Omental fat pad (tissue), 4 donors: ENCODE data around the gene AJAP1. TPM values are rescaled to one million over a fixed set of nuclear protein-coding genes. Genes with fewer than 3 reads are reported as not detected.

Experiments
- ATAC-seq: fragments of 150-250 bp; one replicate; pipeline ENCODE4 v1.9.1; 2016; ENCODE audit warnings: mild to moderate bottlenecking, moderate library complexity; ENCODE audit not compliant: low FRiP score
- DNase-seq: peaks from one replicate; pipeline ENCODE4 v3.0.0-alpha.2; 2019; ENCODE audit warnings: low spot score
- total RNA-seq, 4 donors: library from RNA; depleted of rRNA; stranded (reverse); fragments of >200 nt; gene quantifications; one replicate each; pipeline ENCODE4 v1.1.0, GENCODE V29; 2016
- TF ChIP-seq, protein P1 (sequence below), 3 donors: fragments of 450-650 bp; IDR thresholded peaks; one replicate each; pipeline ENCODE4 v1.5.1; 2016 to 2017; ENCODE audit warnings: antibody characterized with exemption in 3 of 3, mild to moderate bottlenecking in 3 of 3, moderate library complexity in 2 of 3

The AJAP1 gene
- total RNA-seq, 4 donors from 2014 or later: 0.06 to 0.63 (median 0.53) TPM

DNA sequence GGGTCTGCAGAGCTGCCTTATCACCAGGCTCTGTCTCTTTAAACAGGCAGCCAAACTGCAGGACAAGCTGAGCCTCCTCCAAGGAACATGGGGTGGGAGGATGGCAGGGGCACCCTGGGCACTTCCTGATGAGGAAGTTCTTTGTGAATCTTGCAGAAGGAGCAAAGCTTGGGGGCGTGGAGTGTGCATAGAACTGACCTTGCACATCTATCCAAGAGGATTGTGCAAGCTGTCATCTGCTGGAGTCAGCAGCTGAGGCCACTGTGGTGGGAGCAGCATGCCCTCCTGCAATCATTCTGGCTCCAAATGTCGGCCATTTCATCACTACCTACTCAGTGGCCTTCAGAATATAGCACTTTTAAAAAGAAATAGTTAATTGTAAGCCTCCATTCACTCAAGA, 182.2 kb downstream of the AJAP1 start:
- ATAC-seq (no peak), DNase-seq (no peak)
- TF ChIP-seq, protein P1, sequence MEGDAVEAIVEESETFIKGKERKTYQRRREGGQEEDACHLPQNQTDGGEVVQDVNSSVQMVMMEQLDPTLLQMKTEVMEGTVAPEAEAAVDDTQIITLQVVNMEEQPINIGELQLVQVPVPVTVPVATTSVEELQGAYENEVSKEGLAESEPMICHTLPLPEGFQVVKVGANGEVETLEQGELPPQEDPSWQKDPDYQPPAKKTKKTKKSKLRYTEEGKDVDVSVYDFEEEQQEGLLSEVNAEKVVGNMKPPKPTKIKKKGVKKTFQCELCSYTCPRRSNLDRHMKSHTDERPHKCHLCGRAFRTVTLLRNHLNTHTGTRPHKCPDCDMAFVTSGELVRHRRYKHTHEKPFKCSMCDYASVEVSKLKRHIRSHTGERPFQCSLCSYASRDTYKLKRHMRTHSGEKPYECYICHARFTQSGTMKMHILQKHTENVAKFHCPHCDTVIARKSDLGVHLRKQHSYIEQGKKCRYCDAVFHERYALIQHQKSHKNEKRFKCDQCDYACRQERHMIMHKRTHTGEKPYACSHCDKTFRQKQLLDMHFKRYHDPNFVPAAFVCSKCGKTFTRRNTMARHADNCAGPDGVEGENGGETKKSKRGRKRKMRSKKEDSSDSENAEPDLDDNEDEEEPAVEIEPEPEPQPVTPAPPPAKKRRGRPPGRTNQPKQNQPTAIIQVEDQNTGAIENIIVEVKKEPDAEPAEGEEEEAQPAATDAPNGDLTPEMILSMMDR (IDR thresholded peaks at IDR 0.05): no peak

DNA sequence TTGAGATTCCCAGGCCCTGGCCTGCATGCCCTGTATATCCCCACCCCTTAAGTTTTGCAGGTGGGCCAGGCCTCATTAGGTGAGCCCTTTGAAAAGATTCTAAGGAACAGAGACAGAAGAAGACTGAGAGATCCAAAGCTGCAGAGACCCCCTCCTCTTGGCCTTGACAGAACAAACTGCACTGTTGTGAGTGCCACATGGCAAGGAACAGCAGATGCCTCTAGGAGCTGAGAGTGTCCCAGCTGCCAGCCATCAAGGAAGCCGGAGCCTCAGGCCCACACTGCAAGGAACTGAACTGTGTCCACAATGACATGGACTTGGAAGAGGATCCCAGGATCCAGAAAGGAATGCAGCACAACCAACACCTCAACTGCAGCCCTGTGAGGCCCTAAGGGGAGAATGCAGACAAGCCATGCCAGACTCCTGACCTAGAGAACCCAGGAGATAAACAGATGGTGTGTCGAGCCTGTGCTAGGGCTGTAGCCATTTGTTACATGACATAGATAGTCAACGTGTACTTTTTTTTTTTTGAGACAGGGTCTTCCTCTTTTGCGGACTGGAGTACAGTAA, 182.7 kb downstream of the AJAP1 start:
- DNase-seq (no peak), ATAC-seq (no peak)
- TF ChIP-seq, protein P1 (IDR thresholded peaks at IDR 0.05): no peak

DNA sequence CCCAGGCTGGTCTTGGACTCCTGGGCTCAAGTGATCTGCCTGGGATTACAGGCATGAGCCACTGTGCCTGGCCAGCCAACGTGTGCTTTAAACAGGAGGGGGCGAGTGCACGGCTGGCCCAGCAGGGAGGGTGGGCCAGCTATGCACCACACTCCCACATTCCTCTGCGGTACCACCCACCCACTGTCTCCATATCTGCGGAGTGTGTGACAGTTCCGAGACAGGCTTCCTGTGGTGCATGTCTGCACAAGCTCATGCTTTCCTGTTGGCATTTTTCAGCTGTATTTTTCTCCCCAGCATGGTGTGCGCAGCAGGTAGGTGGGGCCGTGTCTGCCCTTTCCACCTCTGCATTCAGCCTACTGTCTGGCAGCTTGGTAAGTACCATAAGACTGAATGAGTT, 183.3 kb downstream of the AJAP1 start:
- DNase-seq (no peak), ATAC-seq (no peak)
- TF ChIP-seq, protein P1 (IDR thresholded peaks at IDR 0.05): no peak

DNA sequence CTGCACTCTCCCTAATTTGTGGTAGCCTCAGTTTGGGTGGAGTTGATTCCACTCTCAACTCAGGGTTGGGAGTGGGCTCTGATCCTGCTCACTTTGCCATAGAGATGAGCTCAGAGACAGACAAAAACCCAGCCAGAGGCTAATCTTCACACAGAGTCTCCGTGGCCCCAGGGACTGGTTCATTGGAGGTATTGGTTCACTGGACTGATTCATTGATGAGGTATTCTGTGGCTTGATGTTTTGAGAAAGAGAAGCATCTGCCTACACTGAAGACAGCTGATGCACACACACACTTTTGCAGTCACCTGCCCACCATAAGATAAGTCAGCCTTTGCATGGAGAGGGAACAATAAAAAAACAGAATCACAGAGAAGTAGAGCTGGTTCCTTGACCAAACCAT, 183.8 kb downstream of the AJAP1 start:
- ATAC-seq (no peak), DNase-seq (no peak)
- TF ChIP-seq, protein P1 (IDR thresholded peaks at IDR 0.05): no peak
